Muscle of arm (tissue), 14 donors: ENCODE results near the gene CHRM4. TPM values are rescaled to one million over a fixed set of nuclear protein-coding genes. Genes with fewer than 3 reads are reported as not detected.

Source experiments
- DNase-seq: peaks from one replicate; pipeline ENCODE4 v3.0.0-alpha.2; 2013
- long read RNA-seq, 11 donors: transcript quantifications; one replicate each; lab custom pipeline, GENCODE V29; 2026
- polyA plus RNA-seq, 12 donors: library from polyadenylated mRNA; unstranded; fragments of 120-200 nt; gene quantifications; one replicate each; pipeline ENCODE4 v1.2.1, GENCODE V29; 2013; ENCODE audit not compliant: insufficient read length in 12 of 12

CHRM4 gene
- polyA plus RNA-seq, result under 1 TPM in 2 of 12 donors, not detected in 10; 0.10 to 0.11 TPM
- long read RNA-seq, donor 1, partial matches to known transcripts, result 0 of 1 reads
- long read RNA-seq, donor 1, other reads (novel, unspliced or antisense), result 0 of 1 reads
- long read RNA-seq, donor 2, result 0 reads
- long read RNA-seq, donor 3, result 0 reads
- long read RNA-seq, donor 4, result 0 reads
- long read RNA-seq, donor 5, result 0 reads
- long read RNA-seq, donor 6, result 0 reads
- long read RNA-seq, donor 7, result 0 reads
- long read RNA-seq, donor 8, result 0 reads
- long read RNA-seq, donor 9, result 0 reads
- long read RNA-seq, donor 10, result 0 reads
- long read RNA-seq, donor 11, result 0 reads

DNA sequence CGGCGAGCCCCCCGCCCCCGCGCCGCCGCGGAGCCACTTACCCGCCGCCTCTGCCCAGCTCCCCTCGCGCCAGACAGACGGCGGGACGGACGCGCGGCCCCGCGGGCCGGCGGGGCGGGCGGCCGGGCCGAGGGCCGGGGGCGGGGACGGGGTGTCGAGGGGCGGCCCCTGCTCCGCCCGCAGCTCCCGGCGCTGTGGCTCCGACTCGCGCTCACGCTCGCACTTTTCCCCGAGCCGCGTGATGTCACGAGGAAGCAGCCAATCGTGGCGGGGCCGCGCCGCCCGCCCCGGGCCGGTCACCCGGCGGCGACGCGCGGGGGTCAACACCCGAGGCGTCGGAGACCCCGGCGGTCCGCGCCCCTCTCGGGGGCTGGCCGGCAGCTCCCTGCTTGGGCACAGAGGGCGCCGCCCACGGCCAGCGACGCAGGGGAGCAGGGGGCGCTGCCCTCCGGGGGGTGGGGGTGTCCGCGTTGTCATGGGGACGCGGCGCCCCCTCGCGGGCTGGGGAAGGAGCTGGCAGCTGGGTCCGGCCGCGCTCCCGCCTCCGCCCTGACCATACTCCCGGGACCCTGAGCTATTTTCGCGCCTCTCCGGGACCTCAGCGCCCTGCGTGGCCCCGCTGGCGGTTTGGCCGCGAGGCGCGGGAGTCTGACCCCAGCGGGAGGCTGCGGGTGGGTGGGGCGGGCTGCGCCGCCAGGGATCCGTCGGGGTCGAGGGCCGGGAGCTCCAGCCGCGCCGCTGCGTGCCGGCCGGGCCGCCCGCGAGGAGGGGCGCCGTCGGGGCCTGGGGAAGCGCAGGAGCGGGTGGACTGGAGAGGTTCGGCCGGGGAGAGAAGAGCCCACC, at the start of gene CHRM4:
TSS of gene CHRM4 (minus strand) at position 199 of the 843 bp plus-strand sequence. CDS start 5,219 bp downstream, outside the sequence.
- no peak for DNase-seq

DNA sequence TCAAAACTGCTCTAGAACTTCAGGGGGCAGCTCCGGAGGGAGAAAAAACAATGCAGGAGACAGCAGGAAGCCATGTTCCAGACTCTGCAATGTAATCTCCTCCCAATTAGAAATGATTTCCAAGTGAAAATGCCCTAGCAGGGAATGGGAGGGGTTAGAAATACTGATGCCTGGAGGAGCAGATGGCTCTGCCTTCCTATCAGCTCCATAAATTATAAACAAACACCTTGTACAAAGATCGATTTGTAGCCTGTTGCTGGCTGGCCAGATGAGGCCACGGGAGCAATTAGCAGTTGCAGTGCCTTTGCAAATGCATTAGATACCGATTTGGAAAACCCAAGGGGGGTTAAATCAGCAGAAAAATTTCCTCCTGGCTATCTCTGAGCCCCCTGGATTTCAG, 46.6 kb upstream of the CHRM4 start:
- no peak for DNase-seq

DNA sequence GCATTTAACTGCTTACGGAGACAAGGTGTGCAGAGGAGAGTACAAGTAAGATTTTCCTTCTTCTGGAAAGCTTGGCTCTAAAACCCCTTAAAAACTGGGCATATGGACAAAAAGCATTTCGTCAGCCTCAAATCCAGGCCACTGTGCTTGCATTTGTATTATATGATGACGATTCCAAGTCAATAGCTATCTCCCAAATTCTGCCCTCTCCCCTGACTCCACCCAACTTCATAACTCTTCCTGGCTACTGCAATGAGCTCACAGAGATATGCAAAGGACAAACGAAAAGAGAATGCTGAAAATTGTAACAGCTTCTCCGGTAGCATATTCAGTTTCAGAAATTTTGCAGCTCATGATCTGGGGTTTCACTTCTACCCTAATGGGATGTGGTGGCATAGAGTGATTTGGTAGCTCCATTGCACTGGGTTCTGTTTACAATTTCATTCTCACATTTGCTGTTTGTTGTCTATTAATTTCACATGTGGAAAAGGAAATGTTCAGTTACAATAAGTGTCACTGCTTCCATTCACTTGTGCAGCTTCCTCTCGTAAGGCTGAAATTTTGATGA, 45.6 kb upstream of the CHRM4 start:
- no peak for DNase-seq

DNA sequence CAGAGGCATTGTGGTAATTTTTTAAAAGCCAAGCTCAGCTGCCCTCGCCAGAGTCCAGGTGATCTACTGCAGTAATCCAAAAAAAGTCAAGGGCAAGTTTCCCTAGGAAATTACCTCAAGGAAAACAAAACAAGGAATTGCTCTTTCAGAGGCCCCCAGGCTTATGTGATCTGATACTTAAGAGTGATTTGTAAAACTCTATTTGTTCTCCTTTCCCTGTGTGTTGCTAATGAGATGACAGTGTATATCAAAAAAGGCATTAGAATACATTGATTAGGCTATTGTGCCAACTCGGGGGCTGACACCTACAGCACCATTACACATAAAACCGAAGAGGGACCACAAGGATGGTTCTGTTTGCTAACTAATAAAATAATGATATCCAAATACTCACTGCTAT, 44.5 kb upstream of the CHRM4 start:
- DNase-seq, result no peak

DNA sequence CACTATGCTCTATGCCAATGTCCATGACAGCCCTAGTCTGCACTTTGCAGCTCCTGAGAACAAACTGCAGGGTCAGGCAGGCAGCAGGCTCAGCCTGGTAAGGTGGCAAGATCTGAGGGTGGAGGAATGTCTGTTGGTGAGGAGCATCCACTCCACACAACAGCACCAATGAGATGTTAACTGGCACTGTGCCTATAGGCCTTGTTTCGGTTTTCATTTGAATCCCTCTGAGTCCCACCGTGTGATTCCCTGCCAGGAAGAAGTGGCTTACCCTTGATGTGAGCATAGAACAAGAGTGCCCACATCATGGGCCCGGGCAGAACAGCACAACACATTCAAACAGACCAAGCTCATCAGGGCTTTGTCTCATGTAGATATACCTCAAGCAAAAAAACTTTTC, 44.1 kb upstream of the CHRM4 start:
- DNase-seq, result no peak

DNA sequence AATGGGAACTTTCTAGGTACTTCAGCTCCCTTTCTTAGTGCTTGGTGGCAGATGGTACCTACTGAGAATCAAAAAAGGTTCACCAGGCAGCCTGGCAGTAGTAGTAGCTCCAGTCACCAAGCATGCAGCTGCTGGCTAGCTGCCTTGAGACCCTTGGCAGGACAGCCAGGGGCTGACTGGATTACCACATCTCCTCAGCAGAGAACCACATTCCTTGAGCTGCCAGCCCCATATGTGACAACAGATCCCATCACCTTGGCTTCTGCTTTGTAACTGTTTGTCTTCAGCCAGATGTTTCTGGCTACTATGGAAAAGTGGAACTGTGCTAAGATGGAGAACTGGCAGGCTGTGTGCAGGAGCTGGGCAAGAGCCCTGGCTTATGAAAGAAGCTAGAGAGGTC, 39.6 kb upstream of the CHRM4 start:
- DNase-seq, result no peak

DNA sequence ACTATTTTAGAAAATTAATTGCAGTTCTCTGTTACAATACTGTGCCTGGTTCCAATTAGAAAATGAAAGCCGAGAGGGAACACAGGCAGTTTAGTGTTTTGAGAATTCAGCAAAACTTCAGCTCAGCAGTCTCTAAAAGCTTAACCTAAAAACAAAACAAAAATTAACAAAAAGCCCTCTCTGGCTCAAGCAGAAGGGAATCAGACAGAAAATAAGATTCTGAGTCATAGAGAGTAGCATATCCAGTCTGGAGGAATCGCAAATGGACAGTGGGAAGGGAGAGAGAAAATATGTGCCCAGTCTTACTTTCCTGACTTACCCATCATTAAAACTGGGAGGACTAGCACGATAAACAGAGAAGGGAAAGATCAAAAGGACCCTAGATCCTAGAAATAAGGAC, 38.1 kb upstream of the CHRM4 start:
- DNase-seq, result no peak

DNA sequence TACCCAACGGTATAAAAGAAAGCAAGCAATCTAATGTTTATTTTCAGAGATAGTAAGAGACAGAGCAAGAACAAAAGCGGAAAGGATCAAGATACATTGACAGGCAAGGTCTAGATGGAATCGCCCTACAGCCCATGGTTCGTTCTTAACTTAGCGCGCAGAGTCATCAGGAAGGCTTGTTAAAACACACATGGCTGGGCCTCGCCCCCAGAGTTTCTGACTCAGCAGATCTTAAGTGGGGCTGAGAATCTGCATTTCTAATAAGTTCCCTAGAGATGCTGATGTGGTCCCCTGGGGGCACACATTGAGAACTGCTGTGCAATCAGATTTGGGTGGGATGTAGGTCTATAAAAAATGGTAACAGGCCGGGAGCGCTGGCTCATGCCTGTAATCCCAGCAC, 35.8 kb upstream of the CHRM4 start:
- DNase-seq, result no peak

DNA sequence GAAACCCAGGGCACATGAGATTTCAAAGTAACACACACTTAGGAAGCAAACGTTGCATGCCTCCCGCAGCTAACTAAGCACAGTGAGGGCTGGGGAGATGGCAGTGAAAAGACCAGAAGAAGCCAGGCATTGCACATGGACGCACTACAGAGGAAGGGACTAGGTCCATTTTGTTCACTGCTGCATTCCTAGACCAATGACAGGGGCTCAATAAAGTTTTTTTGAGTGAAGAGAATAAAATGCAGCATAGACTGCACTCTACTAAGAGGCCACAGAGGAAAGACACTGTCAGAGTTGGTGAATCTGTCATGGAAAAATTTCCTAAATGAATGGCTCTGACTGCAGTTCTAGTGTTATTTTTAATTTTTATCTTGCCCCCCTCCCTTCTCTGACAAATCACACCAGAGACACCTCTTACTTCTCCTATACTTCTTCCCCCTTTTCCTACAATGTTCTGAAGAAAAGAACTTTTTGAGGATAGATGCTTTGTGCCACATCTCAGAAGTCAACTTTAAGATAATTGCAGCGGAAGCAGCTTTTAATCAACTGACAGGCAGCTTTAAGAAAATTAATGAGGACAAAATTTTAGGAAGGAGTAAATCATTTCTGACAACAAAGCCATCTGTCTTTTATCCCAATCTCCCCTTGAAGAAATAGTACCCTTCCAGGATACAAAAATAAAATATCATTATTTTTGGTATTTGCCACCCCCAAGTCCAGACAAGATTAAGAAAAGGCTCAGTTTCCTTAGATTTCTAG, 34.8 kb upstream of the CHRM4 start:
- no peak for DNase-seq

DNA sequence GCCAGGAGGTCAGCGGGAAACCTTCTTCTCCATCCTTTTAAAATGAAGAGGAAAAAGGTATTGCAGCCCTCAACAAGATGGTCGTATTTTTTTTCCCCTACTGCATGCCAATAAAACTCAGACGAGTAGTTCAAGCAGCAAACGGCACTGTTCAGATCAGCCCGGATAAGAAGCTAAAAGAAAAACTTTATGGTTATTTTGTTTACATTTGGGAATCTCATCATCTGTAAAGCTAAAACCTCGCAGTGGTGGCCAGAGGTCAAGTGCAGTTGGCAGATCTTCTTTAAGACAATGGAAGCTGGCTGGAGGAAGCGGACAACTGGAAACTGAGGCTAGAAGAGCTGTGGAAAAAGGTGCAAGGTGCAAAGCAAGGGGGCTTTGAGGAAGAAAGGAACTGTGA, 31.0 kb upstream of the CHRM4 start:
- no peak for DNase-seq

DNA sequence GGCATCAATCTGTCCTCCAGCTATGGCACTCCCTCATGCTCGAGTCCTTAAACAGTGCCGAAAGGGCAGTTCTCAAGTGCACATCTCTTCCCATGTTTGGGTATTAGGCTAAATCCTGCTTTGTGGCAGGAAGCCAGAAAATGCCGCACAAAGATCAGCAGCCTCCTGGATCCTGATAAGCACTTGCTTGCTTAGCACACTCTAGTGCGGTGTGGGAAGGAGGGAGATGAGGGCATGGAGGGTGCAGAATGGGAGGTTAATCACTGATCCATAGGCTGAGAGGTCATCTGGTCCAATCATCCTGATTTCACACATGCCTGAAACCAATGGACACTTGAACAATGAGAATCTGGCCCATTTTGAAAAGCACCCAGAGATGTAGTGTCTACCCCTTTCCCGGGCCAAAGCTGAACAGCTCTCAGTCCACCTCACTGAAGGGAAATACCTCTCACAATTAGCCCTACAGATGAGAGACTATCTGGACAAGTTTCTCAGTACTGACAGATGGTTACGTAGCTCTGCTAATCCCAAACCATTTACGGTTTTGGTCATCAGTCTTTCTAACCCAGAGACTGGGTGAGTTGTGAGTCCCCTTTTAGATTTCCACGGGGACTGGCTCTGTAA, 29.8 kb upstream of the CHRM4 start:
- no peak for DNase-seq

DNA sequence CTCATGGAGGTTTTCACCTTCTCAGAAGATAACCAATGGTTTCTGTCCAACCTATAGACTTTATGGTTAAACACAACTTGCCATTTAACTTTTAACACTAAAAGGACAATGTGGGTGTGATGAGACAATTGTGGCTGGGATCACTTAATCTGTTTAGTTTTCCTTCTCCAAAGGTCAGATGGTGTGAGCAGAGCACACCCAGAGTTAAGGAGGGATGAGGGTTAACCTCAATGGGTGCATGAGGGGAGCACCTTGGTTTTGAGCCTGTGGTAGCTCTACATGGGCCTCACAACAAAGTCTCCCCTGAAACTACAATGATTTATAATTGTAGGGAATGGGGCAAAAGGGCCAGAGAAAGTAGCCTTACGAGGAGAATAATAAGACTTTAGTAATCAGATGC, 28.9 kb upstream of the CHRM4 start:
- no peak for DNase-seq

DNA sequence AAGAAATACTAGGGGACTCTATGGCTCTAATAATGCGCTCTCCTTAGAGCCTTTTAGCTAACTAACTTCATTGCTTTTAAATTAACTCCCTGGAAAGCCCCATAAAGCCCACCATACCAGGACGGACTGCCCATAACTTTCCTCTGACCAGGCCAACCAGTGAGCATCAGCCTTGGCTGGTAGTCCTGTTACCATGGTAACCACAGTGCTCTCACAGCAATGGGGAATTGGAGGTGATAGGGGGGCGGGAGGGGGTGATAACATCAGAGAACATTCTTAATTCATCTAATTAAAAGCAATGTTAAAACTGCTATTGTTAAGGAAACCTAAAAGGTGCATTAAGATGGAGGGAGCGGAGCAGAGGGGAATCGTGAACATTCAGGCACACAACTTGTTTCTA, 27.2 kb upstream of the CHRM4 start:
- no peak for DNase-seq

DNA sequence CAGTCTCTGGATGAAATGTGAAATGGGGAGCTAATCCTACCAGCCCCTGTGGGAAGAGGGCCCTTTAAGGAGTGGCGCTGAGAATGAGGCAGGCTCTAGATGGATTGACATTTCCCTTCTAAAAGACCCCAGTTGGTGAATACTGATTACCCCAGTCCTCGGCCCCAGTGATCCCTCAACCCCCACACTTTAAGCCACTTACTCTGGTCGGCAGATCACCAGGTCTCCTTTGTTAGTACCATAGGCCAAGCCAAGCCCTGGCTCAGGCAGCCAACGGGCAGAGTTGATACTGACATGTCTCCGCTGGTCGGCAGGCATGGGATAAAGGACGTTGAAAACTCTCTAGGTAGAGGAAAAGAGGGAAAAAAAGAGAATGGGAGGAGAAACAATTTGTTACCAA, 26.1 kb upstream of the CHRM4 start:
- no peak for DNase-seq

DNA sequence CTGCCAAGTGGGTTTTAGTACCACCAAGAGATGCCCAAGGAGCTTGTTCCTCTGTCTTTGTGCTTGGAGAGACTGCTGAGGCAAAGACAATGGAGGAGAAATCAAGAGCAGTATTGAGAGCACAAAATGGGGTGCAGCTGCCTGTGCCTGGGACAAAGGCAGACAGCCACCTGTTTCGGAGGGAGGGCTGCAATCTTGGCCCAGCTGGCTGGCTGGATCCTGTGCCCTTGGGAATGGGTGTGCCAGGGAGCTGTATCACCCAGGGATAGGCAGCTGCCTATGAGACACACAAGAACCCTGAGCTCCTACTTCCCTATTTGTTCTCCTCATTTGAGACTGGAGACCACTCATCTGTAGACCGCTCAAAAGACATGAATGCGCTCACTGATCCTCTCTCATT, 23.3 kb upstream of the CHRM4 start:
- no peak for DNase-seq

DNA sequence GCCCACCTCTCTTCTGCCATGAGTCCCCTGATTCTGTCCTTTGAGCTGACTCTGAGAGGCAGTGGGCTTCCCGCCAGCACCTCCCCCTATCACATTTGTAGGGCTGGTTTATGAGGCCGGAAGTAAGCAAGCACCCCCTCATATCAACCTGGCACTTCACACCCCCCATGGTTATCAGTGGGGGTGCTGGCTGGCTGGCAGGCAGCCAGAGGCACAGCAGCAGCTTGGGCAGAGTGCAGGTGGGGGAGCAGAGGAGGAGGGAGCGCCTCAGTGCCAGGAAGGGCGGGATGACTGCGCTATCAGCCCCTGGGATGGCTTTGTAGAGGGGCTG, 22.9 kb upstream of the CHRM4 start:
- no peak for DNase-seq

DNA sequence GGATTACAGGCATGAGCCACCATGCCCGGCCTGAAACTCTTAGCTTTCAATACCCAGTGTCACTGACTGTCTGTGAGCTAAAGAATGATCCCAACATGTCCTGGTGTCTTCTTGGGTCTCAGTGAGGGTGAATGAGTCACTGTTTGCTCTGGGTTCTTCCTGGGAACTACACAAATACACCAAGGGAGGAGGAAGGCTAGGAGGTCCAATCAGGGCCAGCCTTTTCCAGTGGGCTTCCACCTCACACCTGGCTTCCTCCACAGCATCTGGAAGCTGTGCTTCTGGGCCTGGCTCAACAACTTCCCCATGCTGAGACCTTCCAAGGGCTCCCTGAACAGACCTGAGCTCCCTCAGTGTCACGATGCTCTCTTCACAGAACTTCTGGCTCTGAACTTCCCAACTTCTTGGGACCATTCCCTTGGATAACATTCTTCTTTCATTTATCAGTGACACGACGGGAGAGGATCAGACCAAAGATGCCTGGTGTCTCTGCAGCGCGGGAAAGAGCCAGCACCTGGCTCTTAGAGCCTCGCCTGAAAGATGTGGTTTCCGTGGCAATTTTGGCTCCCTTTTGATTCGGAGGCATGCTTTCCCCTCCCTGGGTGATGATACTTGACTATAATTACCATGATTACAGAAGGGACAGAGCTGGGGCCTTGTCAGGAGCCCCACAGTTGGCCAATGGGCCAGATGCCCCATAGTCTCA, 22.3 kb upstream of the CHRM4 start:
- DNase-seq, result no peak

DNA sequence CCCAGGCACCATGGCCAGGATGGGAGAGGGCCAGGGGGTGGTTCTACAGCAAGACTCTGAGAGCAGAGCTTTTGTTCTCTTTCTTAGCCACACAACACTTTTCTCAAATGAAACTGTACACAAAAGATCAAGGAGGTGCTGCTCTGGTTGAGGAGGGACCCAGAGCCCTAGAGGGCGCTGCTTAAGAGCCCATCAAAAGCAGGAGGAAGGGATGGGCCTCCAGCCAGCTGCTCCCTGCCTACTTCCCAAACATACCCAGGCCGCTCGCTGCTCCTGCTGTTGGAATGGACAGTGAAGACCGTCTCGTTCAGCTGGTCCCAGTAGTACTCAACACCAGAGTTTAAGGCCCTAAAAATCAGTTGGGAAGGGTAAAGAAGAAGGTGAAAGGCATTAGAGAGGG, 18.4 kb upstream of the CHRM4 start:
- DNase-seq, result no peak

DNA sequence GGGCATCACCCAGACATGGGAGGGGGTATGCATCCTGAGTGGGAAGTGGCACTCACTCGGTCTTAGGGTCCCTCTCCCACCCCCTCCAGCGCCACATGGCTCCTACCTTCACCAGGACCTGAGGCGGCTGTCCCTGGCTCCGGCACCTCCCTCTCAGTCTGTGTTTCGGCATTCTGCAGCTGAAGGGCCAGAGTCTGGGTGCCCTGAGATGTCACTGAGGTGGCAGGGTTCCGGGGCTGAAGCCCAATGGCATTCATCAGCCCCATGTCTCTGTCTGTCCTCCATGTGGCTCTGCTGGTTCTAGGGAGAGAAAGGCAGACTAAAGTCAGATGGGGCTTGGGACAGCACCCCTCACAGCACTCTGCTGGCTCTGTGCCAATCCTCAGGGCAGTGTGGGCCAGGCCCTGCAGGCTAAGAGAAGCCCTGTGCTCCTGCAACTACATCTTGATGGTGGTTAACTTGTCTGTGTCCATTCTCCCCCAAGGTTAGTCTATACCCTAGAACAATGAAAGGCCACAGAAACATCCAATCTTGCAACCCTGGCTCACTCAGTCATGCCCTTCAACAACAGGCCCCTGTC, 16.9 kb upstream of the CHRM4 start:
- no peak for DNase-seq

DNA sequence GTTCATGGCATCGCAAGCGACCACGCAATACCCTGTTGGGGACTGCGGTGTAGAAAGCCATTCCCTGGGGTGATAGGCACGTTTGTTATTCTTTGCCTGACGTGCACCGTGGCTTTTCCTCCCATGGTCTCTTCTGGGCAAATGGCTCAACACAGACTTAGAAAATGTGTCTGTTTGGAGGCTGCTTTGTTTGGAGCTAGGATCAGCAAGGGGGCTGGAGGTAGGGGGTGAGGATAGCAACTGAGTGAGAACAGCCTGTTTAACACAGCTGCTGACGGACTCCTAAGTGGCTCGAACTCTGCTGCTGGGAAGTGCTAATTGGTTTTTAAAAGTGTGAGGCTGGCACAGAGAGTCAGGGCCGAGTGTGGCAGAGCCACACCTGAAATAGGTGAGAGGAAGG, 16.1 kb upstream of the CHRM4 start:
- no peak for DNase-seq

DNA sequence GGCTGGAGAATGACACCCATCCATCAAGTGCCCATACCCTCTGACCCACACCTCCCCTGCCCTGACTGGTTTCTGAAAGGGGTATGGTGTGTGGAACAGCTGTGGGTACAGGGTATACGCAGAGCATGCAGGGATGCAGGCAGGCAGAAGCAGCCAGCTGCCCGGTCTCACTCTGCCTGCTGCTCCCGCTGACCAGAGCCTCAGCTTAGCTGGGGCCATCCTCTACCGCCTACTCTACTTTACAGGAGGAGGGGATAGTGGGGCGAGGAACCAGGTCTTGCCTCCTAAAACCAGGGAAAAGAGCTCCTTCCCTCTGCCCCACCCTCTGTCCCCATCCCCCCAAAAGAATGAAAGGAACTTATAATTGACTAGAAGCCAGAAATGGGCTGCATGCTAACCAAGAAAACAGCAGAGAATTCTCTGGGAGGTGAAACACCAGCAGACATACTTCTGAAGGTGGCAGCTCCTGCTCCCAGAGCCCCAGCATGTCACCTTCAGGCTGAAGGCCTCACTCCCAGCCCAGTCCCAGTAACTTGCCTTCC, 13.0 kb upstream of the CHRM4 start:
- no peak for DNase-seq
